Measurements from ENCODE around the gene SEMA5A. TPM values are rescaled to one million over a fixed set of nuclear protein-coding genes. Genes with fewer than 3 reads are reported as not detected.

Gene SEMA5A
- polyA plus RNA-seq, 1 donor from 2014 or later = 3.2 TPM

GRCh38 chr5:9348401-9348996 lies 197.4 kb downstream of the SEMA5A start:
- Histone ChIP-seq H3K9me3 (ENCODE audit: low read length) (no peaks in the 10 kb centered on the region), H2AFZ (ENCODE audit: low read depth, low read length) (no peak overlapping the region), H3K27me3 (ENCODE audit: insufficient read depth, low read depth, low read length) (no peaks in the 10 kb centered on the region), H3F3A (ENCODE audit: insufficient read depth, low read length, poor library complexity, severe bottlenecking) (no peaks in the 10 kb centered on the region), H3K27ac (ENCODE audit: low read length) (no peak overlapping the region), H3K36me3 (ENCODE audit: insufficient read depth, low read length) (no peaks in the 10 kb centered on the region), H3K4me2 (ENCODE audit: low read length) (no peak overlapping the region), H3K4me3 (ENCODE audit: low read length) (no peak overlapping the region), H4K20me1 (ENCODE audit: insufficient read depth) (no peaks in the 10 kb centered on the region), H3K9ac (ENCODE audit: low read length) (no peak overlapping the region), H3K9me2 (ENCODE audit: insufficient read depth, low read length) (no peaks in the 10 kb centered on the region), H3K79me2 (replicated peaks; ENCODE audit: insufficient read depth, low read length) (no peaks in the 10 kb centered on the region)
- TF ChIP-seq POLR2AphosphoS5 (IDR thresholded peaks at IDR 0.05) (no peak), TAF1 (IDR thresholded peaks at IDR 0.05; ENCODE audit: low read depth) (no peak), EZH2 (IDR thresholded peaks at IDR 0.05; ENCODE audit: borderline replicate concordance, insufficient read depth, low read length, poor library complexity, severe bottlenecking) (no peak), EP300 (conservative IDR thresholded peaks at IDR 0.05; ENCODE audit: poor library complexity, severe bottlenecking) (no peak), REST (IDR thresholded peaks at IDR 0.05; ENCODE audit: borderline replicate concordance) (no peak), RAD21 (conservative IDR thresholded peaks at IDR 0.05) (no peak), SMC3 (conservative IDR thresholded peaks at IDR 0.05; ENCODE audit: poor library complexity) (no peak), MXI1 (conservative IDR thresholded peaks at IDR 0.05; ENCODE audit: poor library complexity, severe bottlenecking) (no peak), CTCF (IDR thresholded peaks at IDR 0.05; ENCODE audit: poor library complexity, severe bottlenecking) (no peak)

GRCh38 chr5:9347541-9348295 lies 198.2 kb downstream of the SEMA5A start:
- Histone ChIP-seq H3K4me3 (ENCODE audit: low read length) (no peak overlapping the region), H4K20me1 (ENCODE audit: insufficient read depth) (no peaks in the 10 kb centered on the region), H3F3A (ENCODE audit: insufficient read depth, low read length, poor library complexity, severe bottlenecking) (no peaks in the 10 kb centered on the region), H2AFZ (ENCODE audit: low read depth, low read length) (no peak overlapping the region), H3K9me2 (ENCODE audit: insufficient read depth, low read length) (no peaks in the 10 kb centered on the region), H3K27me3 (ENCODE audit: insufficient read depth, low read depth, low read length) (no peaks in the 10 kb centered on the region), H3K27ac (ENCODE audit: low read length) (no peak overlapping the region), H3K9me3 (ENCODE audit: low read length) (no peaks in the 10 kb centered on the region), H3K79me2 (replicated peaks; ENCODE audit: insufficient read depth, low read length) (no peaks in the 10 kb centered on the region), H3K36me3 (ENCODE audit: insufficient read depth, low read length) (no peaks in the 10 kb centered on the region), H3K9ac (ENCODE audit: low read length) (no peak overlapping the region), H3K4me2 (ENCODE audit: low read length) (no peak overlapping the region)
- TF ChIP-seq POLR2AphosphoS5 (IDR thresholded peaks at IDR 0.05) (no peak), REST (IDR thresholded peaks at IDR 0.05; ENCODE audit: borderline replicate concordance) (no peak), EZH2 (IDR thresholded peaks at IDR 0.05; ENCODE audit: borderline replicate concordance, insufficient read depth, low read length, poor library complexity, severe bottlenecking) (no peak), RAD21 (conservative IDR thresholded peaks at IDR 0.05) (no peak), CTCF (IDR thresholded peaks at IDR 0.05; ENCODE audit: poor library complexity, severe bottlenecking) (no peak)
